GM21825 (cell line): ENCODE data around the gene CD96.
"Not testable (repeated sequence)": the region's sequence is repeated elsewhere in the genome, so short reads cannot be mapped to it uniquely, and the experiment has no call there.

Source experiments
- ATAC-seq: cut with Tn5 transposase; IDR thresholded peaks from one replicate; pipeline ENCODE4 v1.9.1; 2021; ENCODE audit warnings: mild to moderate bottlenecking, moderate library complexity; ENCODE audit not compliant: unreplicated experiment

The CD96 gene

GRCh38 chr3:111541911-111542483 lies at the start of gene CD96:
Gene CD96 (plus strand): TSS chr3:111542197. CDS start chr3:111542249, 52 bp downstream.
- peak; percentile 49 for ATAC-seq

GRCh38 chr3:111493276-111493675 lies 48.7 kb upstream of the CD96 start:
- no peak for ATAC-seq

GRCh38 chr3:111496894-111497559 lies 45.0 kb upstream of the CD96 start:
- ATAC-seq: no peak

- ATAC-seq: no peak
Measured at GRCh38 chr3:111498022-111498421, 44.0 kb upstream of the CD96 start.

DNA sequence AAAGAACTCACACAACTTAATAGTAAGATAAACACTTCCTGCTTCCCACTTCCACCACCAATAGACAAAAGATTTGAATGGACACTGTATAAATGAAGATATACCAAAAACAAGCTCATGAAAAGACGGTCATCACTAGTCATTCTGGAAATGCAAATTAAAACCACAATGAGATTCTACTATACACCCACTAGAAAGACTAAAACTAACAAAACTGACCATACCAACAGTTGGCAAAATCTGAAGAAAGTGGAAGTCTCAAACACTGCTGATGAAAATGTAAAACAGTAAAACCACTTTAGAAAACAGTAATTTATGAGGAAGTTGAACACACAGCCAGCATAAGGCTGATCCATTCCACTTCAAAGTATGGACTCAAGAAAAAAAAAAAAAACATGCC lies 35.6 kb upstream of the CD96 start:
- ATAC-seq: peak; percentile 70

DNA sequence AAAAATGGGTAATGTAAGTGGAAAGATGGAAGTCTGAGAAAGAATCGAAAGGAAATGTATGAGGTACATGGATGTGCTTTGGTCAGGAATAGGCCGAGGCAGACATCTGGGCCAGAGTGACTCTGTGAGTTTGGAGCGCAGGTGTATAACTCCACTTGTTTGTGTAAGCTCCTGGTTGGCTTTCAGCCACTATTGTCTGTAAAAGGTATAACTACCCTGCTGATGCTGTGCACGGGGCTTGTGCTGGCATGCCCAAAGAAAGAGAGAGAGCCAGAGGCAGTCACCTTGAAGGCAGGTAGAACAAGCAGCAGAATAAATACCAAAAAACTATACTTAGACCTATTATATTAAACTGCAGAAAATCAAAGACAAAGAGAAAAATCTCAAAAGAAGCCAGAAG lies 32.7 kb upstream of the CD96 start:
- no peak for ATAC-seq

DNA sequence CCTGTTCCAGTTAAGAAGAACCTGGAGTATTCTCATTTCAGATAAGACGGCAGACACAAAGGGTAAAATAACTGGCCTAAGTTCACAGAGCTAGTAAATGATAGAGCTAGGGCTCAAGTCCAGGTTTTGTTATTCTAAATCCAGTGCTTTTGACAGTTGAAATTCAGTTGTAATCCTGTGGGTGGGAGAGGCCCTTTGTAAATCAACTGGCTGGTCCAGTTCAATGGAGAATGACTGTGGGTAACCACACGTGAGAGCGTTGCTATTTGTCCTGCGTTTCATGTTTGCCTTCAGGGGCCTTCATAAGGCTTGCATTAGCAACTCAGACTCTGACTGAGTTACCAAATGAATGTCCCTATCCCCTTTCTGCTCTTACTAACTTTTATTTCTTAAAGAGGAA lies 24.2 kb upstream of the CD96 start:
- ATAC-seq: no peak

- ATAC-seq: no peak
Measured at GRCh38 chr3:111519178-111519855, 22.7 kb upstream of the CD96 start.

- no peak for ATAC-seq
Measured at GRCh38 chr3:111521891-111522290, 20.1 kb upstream of the CD96 start.

GRCh38 chr3:111524486-111524885 lies 17.5 kb upstream of the CD96 start:
- not testable (repeated sequence) for ATAC-seq

DNA sequence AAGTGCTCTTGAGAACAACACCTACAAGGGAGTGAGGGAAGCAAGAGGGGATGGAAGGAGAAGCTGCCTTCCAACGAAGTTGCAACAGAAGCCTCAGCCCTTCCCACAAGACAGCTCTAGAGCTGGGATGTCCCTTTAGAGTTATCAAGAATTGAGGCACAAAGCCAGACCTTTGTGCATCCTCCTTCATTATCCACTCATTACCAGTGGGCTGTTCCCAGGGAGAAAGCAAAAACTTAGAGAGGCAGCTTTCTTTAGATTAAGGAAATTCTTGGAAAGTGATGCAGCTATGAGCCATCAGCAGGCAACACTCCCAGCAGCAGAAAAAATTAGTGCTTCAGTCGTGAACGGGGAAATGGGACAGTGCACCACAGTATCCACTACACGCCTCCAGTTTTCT lies 10.6 kb upstream of the CD96 start:
- ATAC-seq: no peak

DNA sequence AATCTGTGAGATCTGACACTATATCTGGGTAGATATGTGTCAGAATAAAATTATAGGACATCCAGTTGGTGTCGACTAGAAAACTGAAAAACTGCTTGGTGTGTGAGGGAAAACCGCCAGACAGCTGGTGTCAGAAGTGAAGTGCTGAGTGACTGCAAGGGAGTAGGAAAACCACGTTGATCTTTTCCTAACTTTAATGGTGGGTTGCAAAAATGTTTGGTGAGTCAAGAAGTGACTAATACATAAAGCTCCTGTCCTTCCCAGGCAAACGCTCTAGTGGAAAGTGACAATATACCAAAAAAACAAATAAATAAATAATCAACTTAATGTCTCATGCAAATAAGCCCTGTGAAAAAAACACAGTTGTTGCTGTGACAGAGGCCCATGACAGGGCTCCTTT lies 7.3 kb upstream of the CD96 start:
- ATAC-seq: no peak

DNA sequence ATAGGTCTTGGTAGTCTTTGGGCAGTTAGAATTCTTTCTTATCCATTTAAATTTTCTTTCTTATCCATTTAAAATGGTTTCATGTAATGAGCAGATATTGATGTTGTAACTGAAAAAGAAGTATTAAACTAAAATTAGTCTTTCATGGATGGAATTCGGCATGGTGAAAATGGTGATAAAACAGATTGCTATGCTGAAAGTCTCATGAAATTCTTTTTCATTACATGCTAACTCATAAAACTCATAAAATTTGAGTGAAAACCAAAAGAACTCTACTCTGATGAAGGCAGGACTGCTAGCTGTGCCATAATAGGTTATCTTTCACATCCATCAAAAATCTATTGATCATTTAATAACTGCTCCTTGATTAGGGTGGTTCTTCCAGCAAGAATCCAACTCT lies 3.9 kb upstream of the CD96 start:
- no peak for ATAC-seq

DNA sequence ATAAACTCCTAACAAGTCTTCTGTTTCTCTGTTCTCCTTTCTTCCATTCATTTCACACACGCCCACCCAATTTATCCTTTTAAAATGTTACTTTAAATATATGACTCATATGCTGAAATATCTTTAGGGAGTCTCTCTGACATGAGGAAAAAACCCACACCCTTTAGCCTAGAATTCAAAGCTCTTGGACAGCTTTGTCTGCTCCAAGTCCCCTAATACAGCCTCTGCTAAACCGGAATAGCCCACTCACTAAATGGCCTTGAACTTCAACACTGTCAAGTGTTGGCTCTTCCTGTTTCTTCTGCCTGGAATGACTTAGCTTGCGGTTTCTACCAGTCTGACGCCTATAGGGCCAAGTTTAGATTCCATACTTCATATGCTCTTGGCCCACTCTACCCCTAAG lies 3.3 kb upstream of the CD96 start:
- ATAC-seq: peak; percentile 41

DNA sequence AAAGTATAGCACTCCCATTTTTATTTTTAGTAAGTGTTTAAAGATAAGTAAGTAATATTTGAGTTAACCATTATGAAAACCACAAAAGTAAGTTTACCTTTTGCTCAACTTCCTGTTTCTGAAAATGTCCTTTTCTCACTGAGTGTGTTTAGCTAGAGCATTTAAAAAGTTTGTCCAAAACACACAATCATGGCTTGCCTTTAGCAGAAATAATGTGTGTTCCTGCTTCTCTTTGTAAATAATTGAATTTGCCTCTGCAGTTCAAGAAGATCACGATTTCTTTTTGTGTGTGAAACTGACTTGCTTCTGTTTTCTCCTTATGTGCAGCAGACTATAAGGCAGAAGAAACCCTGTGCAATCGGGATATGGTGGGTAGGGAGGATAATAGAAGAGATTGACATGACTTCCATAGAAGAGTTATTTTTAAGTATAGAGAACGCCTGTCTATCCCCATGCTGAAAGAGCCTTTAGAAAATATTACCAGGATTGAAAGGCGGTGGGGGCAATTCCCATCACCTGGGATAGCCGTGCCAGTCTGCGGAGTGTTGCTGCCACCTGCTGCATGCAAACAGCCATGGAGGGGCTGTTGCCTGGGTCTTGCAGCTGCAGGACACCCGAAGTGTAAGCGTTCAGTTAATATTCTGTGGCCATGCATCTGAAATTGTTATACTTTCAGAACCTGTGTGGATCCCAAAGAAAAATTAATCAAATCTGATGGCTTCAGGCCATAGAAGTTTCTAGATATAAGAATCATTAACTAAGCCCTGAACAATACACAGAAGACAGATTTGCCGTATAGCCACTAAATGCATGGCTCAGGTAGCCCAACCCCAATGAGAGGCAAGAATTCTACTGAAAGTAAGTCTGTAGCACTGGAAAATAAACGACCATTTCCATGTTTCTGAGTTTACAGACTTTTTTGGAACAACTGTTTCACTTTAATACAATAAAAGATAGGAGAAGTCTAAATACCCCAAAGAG lies 2.4 kb upstream of the CD96 start:
- peak; percentile 71 for ATAC-seq

- no peak for ATAC-seq
Measured at GRCh38 chr3:111541391-111541790, 606 bp upstream of the CD96 start.

- no peak for ATAC-seq
Measured at GRCh38 chr3:111542611-111543300, 759 bp downstream of the CD96 start.

GRCh38 chr3:111545349-111545748 lies 3.4 kb downstream of the CD96 start:
- ATAC-seq: no peak

DNA sequence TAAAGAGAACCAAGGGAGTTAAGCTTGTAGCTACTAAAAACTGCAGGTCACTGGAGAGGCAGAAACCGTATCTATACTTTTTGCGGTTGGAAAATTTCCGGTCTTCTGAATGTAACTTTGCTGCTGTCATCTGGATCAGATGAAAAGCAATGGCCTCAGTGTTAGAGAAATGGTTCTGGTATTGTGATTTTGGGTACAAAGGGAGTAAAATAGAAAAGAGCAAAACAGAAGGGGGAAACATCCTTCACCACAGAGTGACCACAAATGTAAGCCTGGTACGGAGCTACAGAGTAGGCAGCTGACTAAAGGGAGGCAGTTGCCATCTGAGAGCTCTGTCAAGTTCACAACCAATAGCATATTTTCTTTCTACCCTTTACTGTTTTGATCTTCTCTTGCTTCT lies 5.6 kb downstream of the CD96 start:
- ATAC-seq: peak; percentile 92

DNA sequence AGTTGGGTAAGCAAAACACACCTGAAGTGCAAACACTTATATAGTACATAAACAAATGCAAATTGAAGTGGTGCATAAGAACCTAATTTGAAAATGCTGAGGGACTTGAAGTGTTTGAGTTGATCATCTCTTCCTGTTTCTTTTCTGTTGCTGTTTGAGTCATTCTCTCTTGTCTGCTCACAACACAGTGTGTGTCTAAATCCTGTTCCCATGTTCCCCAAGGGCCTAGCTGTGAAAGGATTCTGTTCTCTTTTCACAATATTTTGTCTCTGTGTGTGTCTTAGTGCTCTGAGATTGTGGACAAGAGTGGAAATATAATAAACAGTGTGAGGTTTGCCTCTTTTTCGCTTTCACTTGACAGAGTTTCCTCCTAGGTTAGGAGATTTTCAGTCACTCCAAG lies 6.1 kb downstream of the CD96 start:
- peak; percentile 69 for ATAC-seq

DNA sequence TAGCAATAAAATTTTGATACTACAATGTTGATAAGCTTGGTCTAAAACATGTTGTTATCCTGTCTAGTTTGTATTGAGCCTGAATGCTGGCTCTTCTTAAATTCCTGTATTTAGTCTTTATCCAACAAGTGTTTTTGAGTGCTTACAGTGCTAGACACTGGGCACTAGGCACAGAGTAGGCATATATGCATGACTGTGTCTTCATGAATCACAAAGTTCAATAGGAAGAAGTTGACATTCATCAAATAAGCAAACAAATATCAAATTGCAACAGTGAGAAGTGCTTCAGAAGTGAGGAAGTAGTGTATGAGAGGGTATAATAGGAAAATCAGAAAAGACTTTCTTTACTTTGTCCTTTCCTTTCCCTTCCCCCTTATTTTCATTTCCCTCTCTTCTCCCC lies 6.8 kb downstream of the CD96 start:
- ATAC-seq: no peak
